ENCODE measurements around the gene C10orf71. TPM values are rescaled to one million over a fixed set of nuclear protein-coding genes. Genes with fewer than 3 reads are reported as not detected.

Gene C10orf71
- total and polyA plus RNA-seq, 7 donors: not detected

DNA sequence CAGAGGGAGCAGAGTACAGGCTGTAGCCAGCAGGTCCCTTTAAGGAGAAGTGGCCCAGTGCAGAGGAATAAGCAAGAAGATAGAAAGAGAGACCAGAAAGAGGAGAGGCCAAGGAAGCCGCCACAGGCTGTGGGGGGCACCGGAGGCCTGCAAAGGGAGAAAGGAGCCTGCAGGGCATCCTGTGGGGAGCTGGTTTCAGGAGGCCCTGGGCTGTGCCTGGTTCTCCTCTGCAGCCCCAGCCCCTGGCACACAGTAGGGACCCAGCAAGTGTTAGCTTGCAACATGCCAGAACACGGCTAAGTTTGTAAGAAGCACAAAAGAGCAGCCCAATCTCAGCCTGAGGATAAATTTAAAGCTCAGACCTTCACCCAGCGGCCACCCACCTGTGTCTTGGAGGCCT is 12.3 kb upstream of the C10orf71 start:
- intact Hi-C loops (cut with DNase I): no loop called here
- Histone ChIP-seq H3K9me3 (no peaks in the 10 kb centered on the region), H3K36me3 (no peaks in the 10 kb centered on the region), H3K4me1 (no peaks in the 10 kb centered on the region), H3K27me3 (no peaks in the 10 kb centered on the region), H3K27ac (no peak overlapping the region), H3K4me3 (no peak overlapping the region)
- WGBS, 2 donors: 70 to 75% methylated on average over 4 of the region's 4 CpGs
- peak; percentile 17 for DNase-seq
- TF ChIP-seq POLR2A (IDR thresholded peaks at IDR 0.05): no peak
- TF ChIP-seq POLR2AphosphoS5 (IDR thresholded peaks at IDR 0.05): no peak
- no peak for TF ChIP-seq CTCF (IDR thresholded peaks at IDR 0.05)
- TF ChIP-seq EP300 (IDR thresholded peaks at IDR 0.05): no peak

DNA sequence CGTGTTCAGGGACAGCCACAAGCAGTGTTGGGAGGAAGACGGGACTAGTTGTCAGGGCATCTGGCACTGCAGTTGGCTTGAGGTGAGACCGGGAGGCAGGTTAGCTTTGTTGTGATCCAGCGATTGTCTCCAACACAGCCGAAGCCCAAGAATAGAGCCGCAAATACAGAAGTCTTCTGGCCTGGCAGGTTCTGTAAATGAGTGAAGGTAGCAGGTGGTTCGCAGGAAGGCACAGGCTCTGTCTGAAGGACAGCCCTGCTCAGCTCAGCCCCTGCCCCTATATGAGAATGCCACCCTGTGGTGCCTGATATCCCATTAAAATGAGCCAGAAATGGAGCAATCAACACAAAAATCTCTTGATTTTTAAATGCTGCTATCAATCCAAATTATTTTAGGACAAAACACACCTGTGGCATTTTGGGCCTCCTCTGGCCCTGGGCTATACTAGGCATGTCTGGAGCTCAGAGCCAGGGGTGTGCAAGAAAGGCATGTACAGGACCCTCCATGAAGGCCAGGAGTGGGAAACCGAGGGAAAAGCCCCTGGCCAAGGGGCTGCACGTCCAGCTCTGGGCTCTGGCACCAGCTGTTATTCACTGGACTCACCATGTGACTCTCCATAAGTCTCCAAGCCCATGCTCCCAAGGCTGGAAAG is 11.2 kb upstream of the C10orf71 start:
- Histone ChIP-seq H3K36me3 (no peaks in the 10 kb centered on the region), H3K4me3 (no peak overlapping the region), H3K27ac (no peak overlapping the region), H3K27me3 (no peaks in the 10 kb centered on the region), H3K4me1 (no peaks in the 10 kb centered on the region), H3K9me3 (no peaks in the 10 kb centered on the region)
- intact Hi-C loops (cut with DNase I): no loop called here
- peak; percentile 40 for DNase-seq
- TF ChIP-seq POLR2AphosphoS5 (IDR thresholded peaks at IDR 0.05): no peak
- no peak for TF ChIP-seq EP300 (IDR thresholded peaks at IDR 0.05)
- TF ChIP-seq POLR2A (IDR thresholded peaks at IDR 0.05): no peak
- no peak for TF ChIP-seq CTCF (IDR thresholded peaks at IDR 0.05)
- 75 to 86% methylated on average over 8 to 9 of the region's 9 CpGs for WGBS, 2 donors

GRCh38 chr10:49288341-49289065 is 10.5 kb upstream of the C10orf71 start:
- no peaks in the 10 kb centered on the region for H3K9me3 ChIP-seq
- no peak overlapping the region for H3K27ac ChIP-seq
- H3K4me3 ChIP-seq: no peak overlapping the region
- H3K27me3 ChIP-seq: no peaks in the 10 kb centered on the region
- H3K4me1 ChIP-seq: no peaks in the 10 kb centered on the region
- TF ChIP-seq POLR2AphosphoS5 (IDR thresholded peaks at IDR 0.05): no peak
- no peak for TF ChIP-seq EP300 (IDR thresholded peaks at IDR 0.05)
- TF ChIP-seq CTCF (IDR thresholded peaks at IDR 0.05): no peak
- TF ChIP-seq POLR2A (IDR thresholded peaks at IDR 0.05): no peak
- DNase-seq: peak; percentile 32
- WGBS, 2 donors: 82 to 84% methylated on average over 10 of the region's 10 CpGs
- H3K36me3 ChIP-seq: no peaks in the 10 kb centered on the region
- intact Hi-C loops (cut with DNase I): no loop called here

- intact Hi-C loops (cut with DNase I): no loop called here
- peak; percentile 19 for DNase-seq
- H3K27me3 ChIP-seq: no peaks in the 10 kb centered on the region
- no peak overlapping the region for H3K27ac ChIP-seq
- WGBS, 2 donors: 32 to 64% methylated on average over 4 of the region's 4 CpGs
- no peak overlapping the region for H3K4me3 ChIP-seq
- TF ChIP-seq POLR2AphosphoS5 (IDR thresholded peaks at IDR 0.05) (no peak), CTCF (IDR thresholded peaks at IDR 0.05) (no peak), EP300 (IDR thresholded peaks at IDR 0.05) (no peak), POLR2A (IDR thresholded peaks at IDR 0.05) (no peak)
- H3K4me1 ChIP-seq: no peaks in the 10 kb centered on the region
- H3K9me3 ChIP-seq: no peaks in the 10 kb centered on the region
- H3K36me3 ChIP-seq: no peaks in the 10 kb centered on the region
These were observed 9.5 kb upstream of the C10orf71 start for GRCh38 chr10:49289480-49289879.
